Activated CD8-positive, alpha-beta T cell treated with anti-CD3 and anti-CD28 coated beads for 36 hours (primary cell): ENCODE measurements around the gene KCNV2. TPM values are rescaled to one million over a fixed set of nuclear protein-coding genes. Genes with fewer than 3 reads are reported as not detected.

Experiments used
- ATAC-seq: fragments of 200-7000 bp; cut with Tn5 transposase; one replicate; pipeline ENCODE4 v1.10.0; 2021; ENCODE audit warnings: mild to moderate bottlenecking, moderate library complexity
- CTCF ChIA-PET: fragments of 350-600 bp; sonication (Branson Sonifier 250); formaldehyde crosslinking; loops from one replicate; lab custom pipeline; 2021; ENCODE audit warnings: antibody characterized with exemption; lab: Charles Lee
- POLR2A ChIA-PET: fragments of 350-600 bp; sonication (Branson Sonifier 250); formaldehyde crosslinking; loops from one replicate; lab custom pipeline; 2021; ENCODE audit warnings: antibody characterized with exemption; lab: Charles Lee
- DNase-seq: peaks from one replicate; pipeline ENCODE4 v3.0.0-alpha.2; 2020
- H3K27ac Mint-ChIP-seq: one replicate; pipeline ENCODE4 v1.8.0; 2021; ENCODE audit warnings: mild to moderate bottlenecking, mixed read lengths
- H3K27me3 Mint-ChIP-seq: one replicate; pipeline ENCODE4 v1.8.0; 2021; ENCODE audit warnings: mixed read lengths
- H3K36me3 Mint-ChIP-seq: one replicate; pipeline ENCODE4 v1.8.0; 2021; ENCODE audit warnings: low read depth, mixed read lengths
- H3K4me1 Mint-ChIP-seq: one replicate; pipeline ENCODE4 v1.8.0; 2021; ENCODE audit warnings: low read depth, mixed read lengths
- H3K4me3 Mint-ChIP-seq: one replicate; pipeline ENCODE4 v1.8.0; 2021; ENCODE audit warnings: mild to moderate bottlenecking, moderate library complexity, mixed read lengths
- H3K9me3 Mint-ChIP-seq: one replicate; pipeline ENCODE4 v1.8.0; 2021; ENCODE audit warnings: mixed read lengths
- CTCF ChIP-seq: fragments of 200-600 bp; IDR thresholded peaks from one replicate; pipeline ENCODE4 v1.8.0; 2022; ENCODE audit warnings: antibody characterized with exemption, mild to moderate bottlenecking
- intact Hi-C: fragments of 100-400 bp; cut with micrococcal nuclease; formaldehyde crosslinking; loops from one replicate; pipeline ENCODE4 v1.10.0; 2022
- total RNA-seq, 2 experiments: library from RNA; stranded (reverse); gene quantifications; one replicate each; pipeline ENCODE4 v1.2.3, GENCODE V29; 2021

Gene KCNV2
- total RNA-seq, 2 experiments from 2014 or later: not detected

- Mint-ChIP-seq H3K36me3 (peaks cover 12% of the 10 kb centered on the region), H3K4me3 (no peak overlapping the region), H3K4me1 (no peaks in the 10 kb centered on the region), H3K9me3 (no peaks in the 10 kb centered on the region), H3K27me3 (no peaks in the 10 kb centered on the region), H3K27ac (no peak overlapping the region)
- ATAC-seq: no peak
- POLR2A ChIA-PET: no interaction called here
- no peak for DNase-seq
- intact Hi-C loops: no loop called here
- TF ChIP-seq CTCF: no peak
- CTCF ChIA-PET: no interaction called here
Observed at GRCh38 chr9:2725126-2725525, 7.8 kb downstream of the KCNV2 start.

GRCh38 chr9:2725898-2726649 lies 8.8 kb downstream of the KCNV2 start:
- DNase-seq (no peak), ATAC-seq (no peak)
- Mint-ChIP-seq H3K4me1 (no peaks in the 10 kb centered on the region), H3K27ac (no peak overlapping the region), H3K4me3 (no peak overlapping the region), H3K36me3 (peaks cover 7% of the 10 kb centered on the region), H3K27me3 (no peaks in the 10 kb centered on the region), H3K9me3 (no peaks in the 10 kb centered on the region)
- CTCF ChIA-PET: no interaction called here
- intact Hi-C loops: no loop called here
- no peak for TF ChIP-seq CTCF
- POLR2A ChIA-PET: no interaction called here

- no peak overlapping the region for H3K27ac Mint-ChIP-seq
- no peak for TF ChIP-seq CTCF
- intact Hi-C loops: no loop called here
- no peaks in the 10 kb centered on the region for H3K27me3 Mint-ChIP-seq
- DNase-seq: no peak
- no peak for ATAC-seq
- peaks cover 2% of the 10 kb centered on the region for H3K36me3 Mint-ChIP-seq
- ChIA-PET CTCF (interaction anchor here (1.2 kb wide), 1 partner anchor 257 kb away, joined by 3 read pairs; no protein-coding TSS in a partner anchor), POLR2A (no interaction called here)
- H3K9me3 Mint-ChIP-seq: no peaks in the 10 kb centered on the region
- H3K4me1 Mint-ChIP-seq: no peaks in the 10 kb centered on the region
- no peak overlapping the region for H3K4me3 Mint-ChIP-seq
Observed at GRCh38 chr9:2726650-2727340, 9.5 kb downstream of the KCNV2 start.

- POLR2A ChIA-PET: interaction anchor here (1.1 kb wide), 1 partner anchor 126 kb away, joined by 3 read pairs; no protein-coding TSS in a partner anchor
- no peak for DNase-seq
- Mint-ChIP-seq H3K36me3 (peaks cover 2% of the 10 kb centered on the region), H3K27me3 (no peaks in the 10 kb centered on the region), H3K4me1 (no peaks in the 10 kb centered on the region), H3K9me3 (no peaks in the 10 kb centered on the region), H3K4me3 (no peak overlapping the region), H3K27ac (no peak overlapping the region)
- no peak for ATAC-seq
- intact Hi-C loops: no loop called here
- CTCF ChIA-PET: interaction anchor here (1.0 to 1.5 kb wide), 5 partner anchors 9 to 595 kb away, joined by 3 to 5 read pairs (median 3); no protein-coding TSS in a partner anchor
- TF ChIP-seq CTCF: no peak
Observed at GRCh38 chr9:2727374-2727773, 10.1 kb downstream of the KCNV2 start.
